Measurements from ENCODE around the gene TOR1AIP1.

GRCh38 chr1:179955731-179956130 is 73.6 kb downstream of the TOR1AIP1 start:
- TF ChIP-seq RCOR1 (IDR thresholded peaks at IDR 0.05; ENCODE audit: insufficient replicate concordance, low read length): no peak
- TF ChIP-seq POLR2A (IDR thresholded peaks at IDR 0.05; ENCODE audit: low read depth, low read length): no peak

All from IMR-90 (cell line).